Neural progenitor cell (in vitro differentiated cells): ENCODE results near the gene ABLIM2. TPM values are rescaled to one million over a fixed set of nuclear protein-coding genes. Genes with fewer than 3 reads are reported as not detected.

Source experiments
- DNase-seq: peaks from one replicate; pipeline ENCODE4 v3.0.0-alpha.2; 2016; ENCODE audit warnings: low spot score
- H2AFZ ChIP-seq: fragments of 200-600 bp; sonication (generic); replicated peaks from 2 replicates; pipeline ENCODE4 v1.6.1; 2016; ENCODE audit warnings: antibody characterized with exemption
- H3F3A ChIP-seq: fragments of 200-600 bp; sonication (generic); 2 replicates; pipeline ENCODE4 v1.6.1; 2016; ENCODE audit warnings: antibody characterized with exemption, low read depth
- H3K27ac ChIP-seq: fragments of 200-600 bp; sonication (generic); 2 replicates; pipeline ENCODE4 v1.5.1; 2016; ENCODE audit warnings: mild to moderate bottlenecking
- H3K27me3 ChIP-seq: fragments of 200-600 bp; sonication (generic); 2 replicates; pipeline ENCODE4 v1.6.1; 2016; ENCODE audit warnings: mild to moderate bottlenecking, moderate library complexity
- H3K36me3 ChIP-seq: fragments of 200-600 bp; sonication (generic); 2 replicates; pipeline ENCODE4 v1.5.1; 2016
- H3K4me1 ChIP-seq: fragments of 200-600 bp; sonication (generic); 2 replicates; pipeline ENCODE4 v1.6.1; 2016; ENCODE audit warnings: mixed run types
- H3K4me2 ChIP-seq: fragments of 200-600 bp; sonication (generic); 2 replicates; pipeline ENCODE4 v1.6.1; 2016
- H3K4me3 ChIP-seq: fragments of 200-600 bp; sonication (generic); 2 replicates; pipeline ENCODE4 v1.5.1; 2016
- H3K79me2 ChIP-seq: fragments of 200-600 bp; sonication (generic); 2 replicates; pipeline ENCODE4 v1.6.1; 2016; ENCODE audit warnings: low read depth
- H3K9ac ChIP-seq: fragments of 200-600 bp; sonication (generic); 2 replicates; pipeline ENCODE4 v1.6.1; 2016
- H3K9me3 ChIP-seq: fragments of 200-600 bp; sonication (generic); 2 replicates; pipeline ENCODE4 v1.5.1; 2016; ENCODE audit warnings: low read depth
- H4K20me1 ChIP-seq: fragments of 200-600 bp; sonication (generic); 2 replicates; pipeline ENCODE4 v1.6.1; 2016; ENCODE audit warnings: low read depth
- H3K27ac Mint-ChIP-seq: 3 replicates; pipeline ENCODE4 v1.8.0; 2021; ENCODE audit warnings: mixed read lengths
- H3K27me3 Mint-ChIP-seq: 2 replicates; pipeline ENCODE4 v1.8.0; 2022; ENCODE audit warnings: low read depth, mild to moderate bottlenecking, inconsistent platforms, moderate library complexity, mixed read lengths; ENCODE audit not compliant: insufficient read depth
- H3K36me3 Mint-ChIP-seq: 3 replicates; pipeline ENCODE4 v1.8.0; 2021; ENCODE audit warnings: mixed read lengths
- H3K4me1 Mint-ChIP-seq: 3 replicates; pipeline ENCODE4 v1.8.0; 2021; ENCODE audit warnings: mixed read lengths
- H3K4me3 Mint-ChIP-seq: 3 replicates; pipeline ENCODE4 v1.8.0; 2021; ENCODE audit warnings: mild to moderate bottlenecking, moderate library complexity, mixed read lengths
- H3K9me3 Mint-ChIP-seq: 3 replicates; pipeline ENCODE4 v1.8.0; 2020; ENCODE audit warnings: mixed read lengths
- CTCF ChIP-seq: fragments of 200-600 bp; sonication (generic); IDR thresholded peaks from 2 replicates; pipeline ENCODE4 v1.5.1; 2017; ENCODE audit warnings: antibody characterized with exemption, mild to moderate bottlenecking
- EZH2 ChIP-seq: fragments of 200-600 bp; sonication (generic); IDR thresholded peaks from 2 replicates; pipeline ENCODE4 v1.6.1; 2017; ENCODE audit warnings: antibody characterized with exemption, mild to moderate bottlenecking, moderate library complexity
- EZH2phosphoT487 ChIP-seq: fragments of 200-600 bp; sonication (generic); IDR thresholded peaks from 2 replicates; pipeline ENCODE4 v1.6.1; 2017; ENCODE audit warnings: antibody characterized with exemption
- total RNA-seq: library from RNA; depleted of rRNA; stranded (reverse); fragments of >200 nt; gene quantifications from 2 replicates; pipeline ENCODE4 v1.2.3, GENCODE V29; 2015; ENCODE audit warnings: low replicate concordance

ABLIM2 gene
- total RNA-seq, 1 donor from 2014 or later = 0.24 TPM

DNA sequence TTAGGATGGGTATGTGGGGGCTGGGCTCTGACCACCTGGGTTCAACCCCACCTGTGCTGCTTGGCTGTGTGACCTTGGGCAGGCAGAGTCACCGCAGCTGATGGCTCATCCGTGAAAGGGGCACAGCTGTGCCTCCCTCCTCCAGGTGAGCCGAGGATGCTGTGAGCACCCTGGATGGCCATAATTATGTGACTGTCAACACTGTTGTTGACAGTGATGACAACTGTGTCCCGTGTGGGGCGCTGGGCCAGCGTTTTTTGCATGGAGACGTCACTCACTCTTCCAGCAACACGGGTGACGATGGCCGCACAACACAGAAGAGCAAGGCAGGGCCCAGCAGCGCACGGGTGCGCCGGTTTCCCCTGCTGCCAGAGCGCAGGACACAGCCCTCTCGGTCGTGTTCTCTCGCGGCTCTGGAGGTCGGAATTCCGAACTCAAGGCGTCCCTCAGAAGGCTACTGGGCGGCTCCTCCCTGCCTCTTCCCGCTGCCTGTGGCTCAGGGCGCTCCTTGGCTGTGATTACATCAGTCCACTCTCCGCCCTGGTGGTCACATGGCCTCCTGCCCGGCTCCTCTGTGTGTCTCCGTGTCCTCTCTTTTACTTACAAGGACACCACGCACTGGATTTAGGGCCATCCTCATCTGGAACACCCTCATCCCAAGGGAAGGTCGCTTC is 41.8 kb upstream of the ABLIM2 start:
- H3K27ac Mint-ChIP-seq = peak overlapping the region; percentile 60
- H3K36me3 Mint-ChIP-seq = no peaks in the 10 kb centered on the region
- Histone ChIP-seq H3K4me2 (no peak overlapping the region), H3K27ac (no peak overlapping the region), H2AFZ (no peak overlapping the region), H3K9ac (no peak overlapping the region), H3K79me2 (no peaks in the 10 kb centered on the region), H4K20me1 (no peaks in the 10 kb centered on the region), H3K36me3 (no peaks in the 10 kb centered on the region), H3F3A (no peaks in the 10 kb centered on the region), H3K9me3 (no peaks in the 10 kb centered on the region), H3K27me3 (no peaks in the 10 kb centered on the region), H3K4me1 (no peaks in the 10 kb centered on the region), H3K4me3 (no peak overlapping the region)
- DNase-seq = peak; percentile 18
- H3K27me3 Mint-ChIP-seq = peaks cover 3% of the 10 kb centered on the region
- H3K4me3 Mint-ChIP-seq = no peak overlapping the region
- H3K4me1 Mint-ChIP-seq = peaks cover 17% of the 10 kb centered on the region
- TF ChIP-seq CTCF (no peak), EZH2 (no peak), EZH2phosphoT487 (no peak)
- H3K9me3 Mint-ChIP-seq = no peaks in the 10 kb centered on the region

GRCh38 chr4:8199594-8200301 is 41.1 kb upstream of the ABLIM2 start:
- H3K4me2 ChIP-seq = no peak overlapping the region
- no peak overlapping the region for H3K4me3 ChIP-seq
- no peaks in the 10 kb centered on the region for H3K9me3 ChIP-seq
- H3K27ac ChIP-seq = no peak overlapping the region
- Mint-ChIP-seq H3K4me1 (peaks cover 17% of the 10 kb centered on the region), H3K27me3 (peaks cover 3% of the 10 kb centered on the region), H3K27ac (no peak overlapping the region), H3K36me3 (no peaks in the 10 kb centered on the region), H3K9me3 (no peaks in the 10 kb centered on the region), H3K4me3 (no peak overlapping the region)
- TF ChIP-seq EZH2phosphoT487 = no peak
- TF ChIP-seq EZH2 = no peak
- TF ChIP-seq CTCF = no peak
- no peaks in the 10 kb centered on the region for H4K20me1 ChIP-seq
- no peaks in the 10 kb centered on the region for H3F3A ChIP-seq
- DNase-seq = no peak
- H3K36me3 ChIP-seq = no peaks in the 10 kb centered on the region
- no peaks in the 10 kb centered on the region for H3K4me1 ChIP-seq
- no peaks in the 10 kb centered on the region for H3K27me3 ChIP-seq
- no peaks in the 10 kb centered on the region for H3K79me2 ChIP-seq
- no peak overlapping the region for H2AFZ ChIP-seq
- no peak overlapping the region for H3K9ac ChIP-seq

- Histone ChIP-seq H4K20me1 (no peaks in the 10 kb centered on the region), H3K4me1 (no peaks in the 10 kb centered on the region), H2AFZ (peak within 1 kb of the TSS; percentile 26), H3K4me3 (no peak within 1 kb of the TSS), H3K79me2 (no peaks in the 10 kb centered on the region), H3K27me3 (no peaks in the 10 kb centered on the region), H3K9me3 (no peaks in the 10 kb centered on the region), H3K27ac (no peak within 1 kb of the TSS), H3F3A (no peaks in the 10 kb centered on the region), H3K36me3 (no peaks in the 10 kb centered on the region), H3K9ac (no peak within 1 kb of the TSS), H3K4me2 (no peak within 1 kb of the TSS)
- peaks cover 17% of the 10 kb centered on the region for H3K4me1 Mint-ChIP-seq
- DNase-seq = peak; percentile 26
- peak within 1 kb of the TSS; percentile 78 for H3K27ac Mint-ChIP-seq
- no peaks in the 10 kb centered on the region for H3K36me3 Mint-ChIP-seq
- no peaks in the 10 kb centered on the region for H3K9me3 Mint-ChIP-seq
- TF ChIP-seq CTCF = no peak
- no peak for TF ChIP-seq EZH2phosphoT487
- no peak for TF ChIP-seq EZH2
- H3K27me3 Mint-ChIP-seq = peaks cover 3% of the 10 kb centered on the region
- no peak within 1 kb of the TSS for H3K4me3 Mint-ChIP-seq
Measured at GRCh38 chr4:8198906-8199593, 40.4 kb upstream of the ABLIM2 start, which contains the start of gene SH3TC1. SH3TC1 (plus strand) TSS chr4:8199290; CDS start chr4:8205195, 5,905 bp downstream.
